COLO668 (cell line): ENCODE results near the gene SCT.

Experiments
- DNase-seq: peaks from one replicate; lab custom pipeline; 2025; ENCODE audit not compliant: unreplicated experiment; lab: John Stamatoyannopoulos, UW

The SCT gene

DNA sequence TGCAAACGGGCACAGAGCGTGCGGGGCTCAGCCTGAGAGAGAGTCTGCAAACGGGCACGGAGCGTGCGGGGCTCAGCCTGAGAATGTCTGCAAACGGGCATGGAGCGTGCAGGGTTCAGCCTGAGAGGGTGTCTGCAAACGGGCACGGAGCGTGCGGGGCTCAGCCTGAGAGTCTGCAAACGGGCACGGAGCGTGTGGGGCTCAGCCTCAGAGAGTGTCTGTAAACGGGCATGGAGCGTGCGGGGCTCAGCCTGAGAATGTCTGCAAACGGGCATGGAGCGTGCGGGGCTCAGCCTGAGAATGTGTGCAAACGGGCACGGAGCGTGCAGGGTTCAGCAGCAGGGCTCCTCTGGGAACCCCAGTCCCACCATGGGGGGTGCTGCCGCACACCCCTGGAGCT lies 37.2 kb downstream of the SCT start:
- DNase-seq, result no peak

DNA sequence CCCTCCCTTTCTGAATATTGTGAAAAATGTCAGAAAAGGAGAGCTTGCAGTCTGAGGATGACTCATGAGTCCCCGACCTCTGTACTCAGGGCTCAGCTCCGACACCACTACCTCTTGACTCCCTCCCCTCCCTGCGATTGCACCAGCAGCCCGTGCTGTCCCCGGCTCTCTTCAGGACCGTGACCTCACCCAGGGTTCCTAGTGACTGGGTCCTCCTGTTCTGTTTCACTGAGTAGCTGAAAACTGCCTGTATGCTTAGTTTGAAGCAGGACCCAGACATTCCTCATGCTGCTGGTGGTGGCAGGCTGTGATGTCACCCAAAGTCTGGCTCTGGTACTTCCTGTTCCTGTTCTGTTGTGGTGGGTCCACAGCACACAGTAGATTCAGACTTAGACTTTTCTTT lies 39.0 kb downstream of the SCT start:
- no peak for DNase-seq

DNA sequence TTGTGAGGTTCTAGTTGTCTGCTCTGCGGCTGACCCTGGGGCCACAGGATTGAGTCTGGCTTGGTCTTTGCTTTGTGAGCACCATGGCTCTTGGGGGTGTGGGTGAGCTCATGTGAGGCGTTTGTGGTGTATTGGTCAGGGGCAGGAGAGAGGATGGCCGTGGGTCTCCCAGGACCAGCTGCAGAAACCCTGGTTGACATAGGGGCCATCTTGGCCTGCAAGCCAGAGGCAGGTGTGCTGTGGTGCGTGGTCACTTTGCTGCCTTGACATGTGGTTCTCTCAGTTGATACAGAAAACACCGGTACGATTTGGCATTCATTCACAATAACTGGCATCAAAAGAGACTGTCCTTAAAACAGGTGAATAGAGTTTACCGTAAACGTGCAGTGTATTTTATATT lies 39.4 kb downstream of the SCT start:
- no peak for DNase-seq

DNA sequence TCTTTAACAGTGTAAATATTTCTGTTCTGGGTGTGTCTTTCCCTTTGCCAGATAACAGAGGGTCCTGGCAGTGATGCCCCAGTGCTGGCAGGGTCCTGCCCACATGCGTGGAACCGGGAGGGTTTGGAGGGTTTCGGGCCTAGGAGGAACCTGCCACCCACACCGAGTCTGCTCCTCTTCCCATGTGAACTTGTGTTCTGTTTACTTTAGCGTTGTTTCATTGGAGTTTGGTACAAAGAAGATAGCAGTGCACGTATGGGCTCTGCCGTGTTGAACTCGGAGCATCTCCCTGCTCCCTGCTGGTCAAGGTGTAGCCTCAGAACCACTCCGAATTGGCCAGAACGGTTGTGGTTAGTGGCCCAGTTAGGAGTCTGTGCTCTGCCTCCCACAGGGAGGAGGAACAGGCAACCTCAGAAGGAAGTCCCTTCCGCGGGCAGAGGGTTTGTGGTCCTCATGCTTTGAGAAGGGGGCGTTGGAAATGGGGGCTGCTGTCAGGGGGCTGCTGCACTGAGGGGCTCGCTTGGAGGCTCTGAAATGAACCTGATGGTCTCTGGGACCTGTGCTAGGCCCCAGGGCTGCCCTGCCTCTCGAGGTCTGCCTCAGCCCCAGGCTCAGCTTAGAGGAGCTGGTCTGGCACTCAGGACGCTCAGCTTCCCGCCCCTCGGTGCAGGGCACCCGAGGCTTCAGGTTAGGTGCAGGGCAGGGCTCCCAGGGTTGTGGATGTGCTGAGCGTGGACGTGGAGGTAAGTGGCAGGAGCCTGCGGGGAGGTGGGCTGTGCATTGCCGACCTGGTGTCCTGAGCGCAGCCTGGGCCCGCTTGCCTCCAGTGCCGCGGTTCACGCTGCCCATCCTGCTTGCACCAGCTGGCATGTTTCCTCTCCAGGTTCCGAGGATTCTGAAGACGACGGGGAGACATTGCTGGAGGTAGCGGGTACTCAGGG lies 40.3 kb downstream of the SCT start:
- no peak for DNase-seq

DNA sequence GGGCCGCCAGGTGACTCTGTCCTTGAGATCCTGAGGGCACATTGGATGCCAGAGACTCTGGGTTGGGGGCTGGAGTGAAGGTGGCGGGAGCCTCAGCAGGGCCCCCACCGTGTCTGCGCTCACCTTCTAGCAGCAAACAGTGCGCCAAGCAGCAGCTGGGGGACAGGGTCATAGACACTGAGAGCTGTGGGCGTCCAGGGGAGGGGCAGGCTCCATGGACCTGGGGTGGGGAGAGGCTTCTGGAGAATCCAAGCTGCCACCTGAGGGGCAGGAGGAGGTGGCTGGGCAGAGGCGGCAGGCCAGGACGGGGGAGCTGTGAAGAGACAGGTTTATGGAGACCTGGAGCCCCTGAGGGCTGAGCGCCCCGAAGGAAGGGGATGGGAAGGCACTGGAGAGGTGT lies 42.7 kb downstream of the SCT start:
- no peak for DNase-seq

DNA sequence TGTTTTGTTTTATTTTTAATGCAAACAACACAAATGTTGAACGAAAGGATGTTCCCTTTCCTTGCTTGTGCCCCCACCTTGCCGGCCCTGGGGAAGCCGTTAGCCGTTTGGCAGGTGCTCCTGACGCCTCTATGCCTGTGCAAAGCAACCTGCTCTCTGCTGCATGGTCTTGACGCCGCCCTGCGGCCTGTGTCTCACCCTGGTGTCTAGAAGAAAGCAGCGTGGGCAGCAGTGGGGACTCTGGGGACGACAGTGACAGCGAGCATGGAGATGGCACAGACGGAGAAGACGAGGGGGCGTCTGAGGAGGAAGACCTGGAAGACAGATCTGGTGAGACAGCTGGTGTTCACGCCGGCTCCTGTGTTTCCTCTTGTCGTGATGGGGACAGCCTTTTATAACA lies 45.2 kb downstream of the SCT start:
- no peak for DNase-seq

DNA sequence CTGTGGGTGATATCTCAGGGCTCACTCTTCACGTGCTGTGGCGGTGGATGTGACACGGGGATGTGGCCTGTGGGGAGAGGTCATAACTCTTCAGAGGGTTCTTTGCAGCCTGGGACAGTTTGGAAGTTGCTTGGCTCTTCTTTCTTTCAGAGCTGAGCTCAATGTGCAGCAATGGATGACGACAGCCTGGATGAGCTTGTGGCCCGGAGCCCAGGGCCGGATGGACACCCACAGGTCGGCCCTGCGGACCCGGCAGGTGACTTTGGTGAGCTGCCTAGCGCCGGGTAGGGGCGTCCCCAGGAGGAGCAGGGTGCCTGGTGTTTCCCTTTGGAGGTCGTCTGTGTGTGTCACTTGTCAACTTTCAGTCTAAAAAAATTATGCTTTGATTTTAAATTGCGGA lies 45.6 kb downstream of the SCT start:
- no peak for DNase-seq

DNA sequence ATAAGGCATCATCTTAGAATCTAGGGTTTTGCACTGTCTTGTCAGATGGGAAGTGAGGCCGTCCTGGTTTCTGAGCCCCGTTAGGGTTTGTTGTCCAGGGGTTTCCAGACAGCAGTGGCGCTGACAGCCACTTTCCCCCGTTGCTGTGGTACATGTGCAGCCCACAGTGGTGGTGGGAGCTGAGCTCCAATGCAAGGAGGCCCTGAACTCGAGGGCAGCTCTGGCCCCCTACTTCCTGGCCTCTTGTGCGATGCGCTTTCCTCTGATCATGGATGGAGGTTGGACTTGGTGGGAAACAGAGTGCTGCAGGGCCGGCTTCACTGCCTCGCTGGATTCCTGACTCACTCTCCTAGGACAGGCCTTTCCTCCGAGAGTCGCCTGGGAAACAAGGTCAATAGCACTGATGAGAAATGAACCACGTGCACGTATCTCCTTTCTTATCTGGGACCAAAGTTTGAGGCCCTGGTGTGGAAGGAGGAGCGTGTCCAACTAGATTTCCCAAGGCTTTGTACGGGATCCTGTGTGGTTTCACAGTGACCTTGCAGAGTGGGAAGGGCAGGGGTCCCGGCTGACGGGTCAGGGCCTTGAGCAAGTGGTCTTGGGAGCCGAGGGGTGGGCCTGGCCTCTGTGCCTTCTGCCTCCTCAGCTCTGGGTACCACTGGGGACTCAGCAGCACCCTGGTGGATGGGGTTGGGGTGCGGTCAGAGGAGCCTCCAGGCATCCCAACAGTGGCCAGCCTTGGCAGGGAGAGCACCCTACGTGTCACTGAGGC lies 47.0 kb downstream of the SCT start:
- no peak for DNase-seq

DNA sequence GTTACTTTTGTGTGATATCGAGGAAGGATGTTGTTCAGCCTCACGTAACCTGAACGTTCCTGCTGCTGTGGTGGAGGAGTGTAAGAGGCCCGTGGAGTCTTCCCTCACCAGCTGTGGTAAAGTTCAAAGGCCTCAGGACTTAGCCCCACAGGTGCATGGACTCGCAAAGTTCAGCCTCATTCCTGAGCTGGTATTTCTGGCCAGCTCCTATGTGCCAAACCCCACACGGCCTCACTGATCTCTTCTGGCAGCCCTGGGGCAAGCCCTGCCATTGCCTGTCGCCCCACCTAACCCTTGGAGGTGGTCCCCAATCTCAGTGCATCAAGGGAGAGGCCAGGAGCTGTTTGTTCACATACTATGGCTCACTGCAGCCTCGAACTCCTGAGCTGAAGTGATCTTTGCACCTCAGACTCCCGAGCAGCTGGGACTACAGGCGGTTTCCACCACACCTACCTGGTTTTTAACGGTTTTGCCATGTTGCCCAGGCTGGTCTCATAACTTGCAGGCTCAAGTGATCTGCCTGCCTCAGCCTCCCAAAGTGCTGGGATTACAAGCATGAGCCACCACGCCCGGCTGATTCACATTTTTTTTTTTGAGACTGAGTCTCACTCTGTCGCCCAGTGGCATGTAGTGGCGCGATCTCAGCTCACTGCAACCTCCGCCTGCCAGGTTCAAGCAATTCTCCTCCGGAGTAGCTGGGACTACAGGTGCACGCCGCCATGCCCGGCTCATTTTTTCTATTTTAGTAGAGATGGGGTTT lies 48.5 kb downstream of the SCT start:
- DNase-seq, result no peak

DNA sequence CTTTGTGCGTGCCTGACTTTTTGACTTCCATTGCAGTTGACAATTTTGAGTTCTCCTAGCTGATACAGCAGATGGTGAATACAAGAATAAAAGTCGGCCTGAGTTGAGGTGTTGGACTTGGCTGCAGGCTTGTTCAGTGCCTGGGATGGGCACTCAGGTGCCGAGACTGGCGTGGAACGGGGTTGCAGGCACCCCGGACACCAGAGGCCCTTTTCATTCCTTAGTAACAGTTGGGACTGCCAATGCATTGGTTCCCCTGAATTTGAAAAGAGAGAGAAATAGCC lies 49.4 kb downstream of the SCT start:
- no peak for DNase-seq

DNA sequence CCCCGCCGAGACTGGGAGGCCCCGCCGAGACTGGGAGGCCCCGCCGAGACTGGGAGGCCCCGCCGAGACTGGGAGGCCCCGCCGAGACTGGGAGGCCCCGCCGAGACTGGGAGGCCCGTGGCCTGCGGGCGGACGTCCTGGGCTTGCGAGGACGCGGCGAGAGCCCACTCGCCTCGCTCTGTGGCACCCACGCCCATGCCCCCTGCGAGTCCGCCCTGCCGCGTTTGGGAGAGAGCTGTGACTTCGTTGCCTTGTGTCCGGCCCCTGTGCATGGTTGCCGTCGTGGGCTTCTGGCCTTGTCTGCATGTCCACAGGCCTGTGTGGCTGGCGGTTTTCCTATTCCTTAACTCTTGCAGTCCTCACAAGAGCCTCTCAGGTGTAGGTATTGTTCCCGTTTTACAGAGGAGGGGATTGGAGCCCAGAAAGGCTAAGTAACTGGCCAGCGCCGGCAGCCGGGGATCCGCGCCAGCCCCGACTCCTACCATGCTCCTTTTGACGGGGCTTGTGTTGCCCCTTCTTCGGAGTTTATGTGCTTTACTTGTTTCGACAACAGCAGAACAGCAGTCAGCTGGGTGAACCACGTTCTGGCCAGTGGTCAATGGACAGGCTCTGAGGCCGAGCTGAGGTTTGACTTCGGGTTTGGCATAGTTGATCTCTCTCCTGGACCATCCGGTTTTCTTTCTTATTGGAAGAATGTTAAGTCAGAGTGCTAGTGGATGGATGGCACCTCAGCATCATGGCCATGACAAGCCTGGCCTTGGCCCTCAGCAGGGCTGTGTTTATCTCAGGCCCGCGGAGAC lies 50.0 kb downstream of the SCT start:
- no peak for DNase-seq
